CD14-positive monocyte (primary cell): ENCODE results near the gene TMEM132A. TPM values are rescaled to one million over a fixed set of nuclear protein-coding genes. Genes with fewer than 3 reads are reported as not detected.
A peak's percentile ranks its signal among the peaks of the same experiment; 100 is the strongest.

Source experiments
- DNase-seq, 3 donors: peaks; one replicate each; pipeline ENCODE4 v3.0.0-alpha.2; 2011 to 2022
- H2AFZ ChIP-seq: 2 replicates; pipeline ENCODE4 v1.6.0; 2012; ENCODE audit warnings: mild to moderate bottlenecking, low read depth, low read length, inconsistent platforms; ENCODE audit not compliant: insufficient read depth, poor library complexity, severe bottlenecking
- H3K27ac ChIP-seq, 2 donors: 1 replicate in 1 of 2; 2 replicates in 1 of 2; pipeline ENCODE4 v1.5.1; 2012 to 2013; ENCODE audit warnings: low read length in 2 of 2, control low read depth in 1 of 2, inconsistent platforms in 1 of 2, low read depth in 1 of 2, mild to moderate bottlenecking in 1 of 2
- H3K27me3 ChIP-seq, 2 donors: one replicate each; pipeline versions ENCODE4 v1.6.0 to v1.6.1; 2011 to 2013; ENCODE audit warnings: low read length in 2 of 2; ENCODE audit not compliant: control insufficient read depth in 2 of 2, insufficient read depth in 2 of 2
- H3K36me3 ChIP-seq, 2 donors: replicated peaks in 1 of 2; 1 replicate in 1 of 2; 2 replicates in 1 of 2; pipeline versions ENCODE4 v1.5.1 to v1.6.1; 2012 to 2013; ENCODE audit warnings: low read length in 2 of 2, control low read depth in 1 of 2, inconsistent platforms in 1 of 2, mild to moderate bottlenecking in 1 of 2; ENCODE audit not compliant: insufficient read depth in 2 of 2, control insufficient read depth in 1 of 2
- H3K4me1 ChIP-seq, 2 donors: 1 replicate in 1 of 2; 2 replicates in 1 of 2; pipeline versions ENCODE4 v1.5.1 to v1.6.1; 2012 to 2013; ENCODE audit warnings: low read length in 2 of 2, control low read depth in 1 of 2, inconsistent platforms in 1 of 2, mild to moderate bottlenecking in 1 of 2, moderate library complexity in 1 of 2; ENCODE audit not compliant: insufficient read depth in 2 of 2, control insufficient read depth in 1 of 2
- H3K4me2 ChIP-seq: replicated peaks from 2 replicates; pipeline ENCODE3; 2012; ENCODE audit warnings: low read length, moderate library complexity, mild to moderate bottlenecking; ENCODE audit not compliant: poor library complexity, severe bottlenecking; ENCODE audit errors: extremely low read depth
- H3K4me3 ChIP-seq, 3 experiments: fragments of 200-600 bp in 1 of 3; sonication (generic) in 1 of 3; replicated peaks in 1 of 3; 1 replicate in 2 of 3; 2 replicates in 1 of 3; pipeline ENCODE4 v1.5.1; 2011 to 2013; ENCODE audit warnings: low read length in 3 of 3, mild to moderate bottlenecking in 3 of 3, control low read depth in 2 of 3, low read depth in 2 of 3, inconsistent platforms in 1 of 3, moderate library complexity in 1 of 3
- H3K79me2 ChIP-seq: 2 replicates; pipeline ENCODE4 v1.6.0; 2012; ENCODE audit warnings: mild to moderate bottlenecking, control low read depth, inconsistent platforms, low read length, moderate library complexity; ENCODE audit not compliant: insufficient read depth
- H3K9ac ChIP-seq: 2 replicates; pipeline ENCODE4 v1.6.0; 2017; ENCODE audit warnings: low read length, mild to moderate bottlenecking; ENCODE audit not compliant: insufficient read depth, poor library complexity, severe bottlenecking
- H3K9me3 ChIP-seq, 2 donors: replicated peaks in 1 of 2; 1 replicate in 1 of 2; 2 replicates in 1 of 2; pipeline versions ENCODE4 v1.5.1 to v1.6.1; 2012 to 2013; ENCODE audit warnings: low read length in 2 of 2, control low read depth in 1 of 2; ENCODE audit not compliant: control insufficient read depth in 1 of 2, insufficient read depth in 1 of 2
- H4K20me1 ChIP-seq: 2 replicates; pipeline ENCODE4 v1.6.0; 2012; ENCODE audit warnings: mild to moderate bottlenecking, low read length, control low read depth, moderate library complexity; ENCODE audit not compliant: insufficient read depth
- H3K27ac Mint-ChIP-seq, 7 donors: one replicate each; pipeline ENCODE4 v1.8.0; 2020; ENCODE audit warnings: mild to moderate bottlenecking in 7 of 7, mixed read lengths in 7 of 7, moderate library complexity in 6 of 7, inconsistent platforms in 2 of 7
- H3K27me3 Mint-ChIP-seq, 3 donors: one replicate each; pipeline ENCODE4 v1.8.0; 2021 to 2022; ENCODE audit warnings: low read depth in 3 of 3, mild to moderate bottlenecking in 3 of 3, mixed read lengths in 3 of 3, moderate library complexity in 3 of 3, inconsistent platforms in 1 of 3
- H3K36me3 Mint-ChIP-seq, 2 donors: one replicate each; pipeline ENCODE4 v1.8.0; 2020; ENCODE audit warnings: mixed read lengths in 2 of 2, inconsistent platforms in 1 of 2, mild to moderate bottlenecking in 1 of 2
- H3K4me1 Mint-ChIP-seq: one replicate; pipeline ENCODE4 v1.8.0; 2020; ENCODE audit warnings: mild to moderate bottlenecking, mixed read lengths
- H3K4me3 Mint-ChIP-seq, 2 donors: one replicate each; pipeline ENCODE4 v1.8.0; 2020; ENCODE audit warnings: mild to moderate bottlenecking in 2 of 2, mixed read lengths in 2 of 2, moderate library complexity in 1 of 2
- H3K9me3 Mint-ChIP-seq, 7 donors: one replicate each; pipeline ENCODE4 v1.8.0; 2020 to 2022; ENCODE audit warnings: mixed read lengths in 7 of 7, mild to moderate bottlenecking in 6 of 7, moderate library complexity in 6 of 7, inconsistent platforms in 2 of 7
- CTCF ChIP-seq: fragments of 200-600 bp; IDR thresholded peaks from one replicate; pipeline ENCODE4 v1.8.0; 2022; ENCODE audit warnings: antibody characterized with exemption, mild to moderate bottlenecking
- WGBS: methylation state at CpG from one replicate; pipeline ENCODE4 v1.1.5; 2013; ENCODE audit warnings: missing lambda C conversion rate; ENCODE audit not compliant: insufficient coverage; 5-methylcytosine and 5-hydroxymethylcytosine counted together
- intact Hi-C, 2 donors: fragments of 100-400 bp; cut with micrococcal nuclease; formaldehyde crosslinking; loops; one replicate each; pipeline versions ENCODE4 v1.15.0 to v1.15.1; 2023
- polyA plus RNA-seq, 3 donors: library from polyadenylated mRNA; depleted of rRNA in 1 of 3; unstranded in 2 of 3; stranded (reverse) in 1 of 3; fragments of 300-500 nt in 2 of 3; fragments of >200 nt in 1 of 3; fragmentation: Illumina TruSeq in 2 of 3; gene quantifications; 1 replicate in 2 of 3; 2 replicates in 1 of 3; pipeline ENCODE4 v1.2.3, GENCODE V29; 2012 to 2021

The TMEM132A gene
- polyA plus RNA-seq, 3 donors = 0.01 to 0.31 (median 0.21) TPM

GRCh38 chr11:60937811-60938210 is 13.6 kb downstream of the TMEM132A start:
- Histone ChIP-seq H3K4me1 (no peaks in the 10 kb centered on the region), H3K9me3 (no peaks in the 10 kb centered on the region), H3K36me3 (peaks cover 64 to 65% of the 10 kb centered on the region in 2 donors), H2AFZ (no peak overlapping the region), H4K20me1 (peaks cover 89% of the 10 kb centered on the region), H3K27me3 (no peaks in the 10 kb centered on the region), H3K4me3 (no peak overlapping the region), H3K9ac (no peak overlapping the region), H3K4me2 (no peak overlapping the region), H3K79me2 (no peaks in the 10 kb centered on the region), H3K27ac (no peak overlapping the region)
- Mint-ChIP-seq H3K36me3 (peaks cover 62 to 67% of the 10 kb centered on the region in 2 donors), H3K4me1 (peaks cover 3% of the 10 kb centered on the region), H3K27me3 (peaks cover 0 to 6% (median 4%) of the 10 kb centered on the region in 3 donors), H3K9me3 (peaks cover 0 to 2% (median 0%) of the 10 kb centered on the region in 7 donors), H3K4me3 (no peak overlapping the region), H3K27ac (peak overlapping the region in 4 of 7 donors; percentile 5 to 79 (median 50))
- 97% methylated on average over 8 of the region's 8 CpGs for WGBS
- intact Hi-C loops = no loop called here
- no peak for TF ChIP-seq CTCF
- DNase-seq = no peak

GRCh38 chr11:60938500-60938899 is 14.2 kb downstream of the TMEM132A start:
- no peak overlapping the region for H3K27ac ChIP-seq
- peaks cover 0 to 2% (median 0%) of the 10 kb centered on the region in 7 donors for H3K9me3 Mint-ChIP-seq
- 96% methylated on average over 6 of the region's 9 CpGs for WGBS
- no peaks in the 10 kb centered on the region for H3K9me3 ChIP-seq
- H3K9ac ChIP-seq = no peak overlapping the region
- no peaks in the 10 kb centered on the region for H3K4me1 ChIP-seq
- peaks cover 96% of the 10 kb centered on the region for H4K20me1 ChIP-seq
- TF ChIP-seq CTCF = no peak
- H3K36me3 ChIP-seq = peaks cover 71 to 72% of the 10 kb centered on the region in 2 donors
- H3K27me3 ChIP-seq = no peaks in the 10 kb centered on the region
- intact Hi-C loops = no loop called here
- H2AFZ ChIP-seq = no peak overlapping the region
- peak overlapping the region in 1 of 2 donors; percentile 57 for H3K4me3 Mint-ChIP-seq
- H3K4me2 ChIP-seq = no peak overlapping the region
- H3K36me3 Mint-ChIP-seq = peaks cover 69 to 73% of the 10 kb centered on the region in 2 donors
- peaks cover 4% of the 10 kb centered on the region for H3K4me1 Mint-ChIP-seq
- no peak for DNase-seq
- no peak overlapping the region for H3K4me3 ChIP-seq
- no peaks in the 10 kb centered on the region for H3K79me2 ChIP-seq
- peak overlapping the region in 2 of 7 donors; percentile 22 to 29 for H3K27ac Mint-ChIP-seq
- peaks cover 0 to 6% (median 4%) of the 10 kb centered on the region in 3 donors for H3K27me3 Mint-ChIP-seq
